ENCODE results near the gene CEMIP2. TPM values are rescaled to one million over a fixed set of nuclear protein-coding genes. Genes with fewer than 3 reads are reported as not detected.
A peak's percentile ranks its signal among the peaks of the same experiment; 100 is the strongest.

CEMIP2 gene
- total RNA-seq, 1 experiment from 2014 or later: 14.6 TPM

GRCh38 chr9:71778085-71778484 lies 9.8 kb upstream of the CEMIP2 start:
- DNase-seq (ENCODE audit: low read depth): no peak

DNA sequence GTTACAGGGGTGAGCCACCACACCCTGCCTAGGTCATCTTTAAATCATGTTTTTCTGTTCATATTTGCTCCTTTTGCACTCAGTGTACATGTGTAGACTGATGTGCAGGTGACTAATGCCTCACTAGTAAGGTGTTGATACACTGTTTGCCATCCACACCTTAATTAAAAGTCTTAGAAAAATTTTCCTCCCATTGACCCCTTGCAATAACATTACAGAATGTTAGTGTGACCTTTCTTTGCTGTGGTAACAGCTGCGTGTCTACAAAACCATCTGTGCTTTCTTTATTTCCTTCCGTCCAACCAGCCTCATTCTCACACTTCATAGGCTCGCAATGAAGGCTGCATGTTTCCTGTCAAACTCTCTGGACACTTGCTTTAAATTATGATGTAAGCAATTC lies 6.6 kb upstream of the CEMIP2 start:
- no peak for DNase-seq (ENCODE audit: low read depth)

- DNase-seq (ENCODE audit: low read depth): no peak
Observed at GRCh38 chr9:71772726-71773125, 4.4 kb upstream of the CEMIP2 start.

DNA sequence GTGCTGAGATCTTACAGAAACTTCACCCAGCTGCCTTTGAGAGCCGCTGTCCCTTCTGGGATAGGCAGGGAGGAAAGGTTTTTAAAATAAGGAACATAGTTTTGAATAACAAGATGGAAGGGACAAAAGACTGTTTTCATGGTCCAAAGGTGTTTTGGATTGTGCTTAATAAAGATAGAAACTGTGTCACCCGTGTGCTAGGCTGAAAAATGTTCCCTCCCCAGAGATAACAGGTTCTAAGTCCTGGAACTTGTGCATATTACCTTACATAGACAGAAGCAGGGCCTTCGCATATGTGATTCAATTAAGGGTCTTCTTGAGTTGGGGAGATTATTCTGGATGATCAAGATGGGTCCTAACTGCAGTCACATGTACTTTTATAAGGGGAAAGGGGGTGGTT lies 1.9 kb upstream of the CEMIP2 start:
- DNase-seq (ENCODE audit: low read depth): no peak

DNA sequence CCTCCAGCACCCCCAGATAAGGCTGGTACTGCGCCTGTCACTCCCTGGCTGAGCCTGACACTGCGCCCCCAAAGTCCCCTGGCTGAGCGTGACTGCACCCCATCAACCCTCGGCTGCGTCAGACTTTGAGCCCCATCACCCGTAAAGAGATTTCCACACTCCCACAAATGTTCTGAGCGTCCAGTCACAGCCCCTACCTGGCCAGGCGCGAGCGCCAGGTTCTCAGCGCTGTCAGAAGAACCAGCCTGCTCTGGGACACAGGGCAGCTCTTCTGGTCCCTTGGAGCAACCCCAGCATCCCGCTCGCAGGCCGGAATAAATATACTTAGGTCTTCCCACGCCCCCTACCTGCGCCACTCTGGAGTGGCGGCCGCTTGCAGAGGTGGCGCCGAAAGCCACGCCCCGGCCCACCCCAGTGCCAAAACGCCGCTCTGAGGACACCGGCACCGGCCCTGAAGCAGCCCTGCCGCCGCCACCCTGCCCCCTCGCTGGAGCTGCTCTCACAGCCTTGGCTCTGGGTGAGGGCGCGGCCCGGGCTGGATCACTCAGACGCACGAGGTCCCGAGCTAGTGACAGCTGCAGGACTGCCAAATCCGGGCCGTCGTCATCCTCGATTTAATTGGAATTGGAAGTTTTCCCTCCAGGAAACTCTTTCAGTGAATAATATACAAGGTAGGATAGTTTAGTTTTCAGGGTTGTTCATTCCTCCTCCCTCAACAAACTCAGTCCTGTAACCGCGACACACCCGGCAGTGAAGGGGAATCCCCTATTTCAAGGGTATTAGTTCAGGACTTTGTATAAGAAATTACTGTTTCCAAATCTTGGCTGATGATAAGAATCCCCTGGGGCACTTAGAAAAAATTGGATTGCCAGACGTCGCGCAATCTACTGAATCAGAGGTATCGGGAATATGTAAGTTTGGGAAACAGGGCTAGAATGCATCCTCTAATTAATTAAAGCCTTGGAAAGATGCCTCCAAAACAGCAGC lies 1.2 kb upstream of the CEMIP2 start:
- DNase-seq (ENCODE audit: low read depth): peak; percentile 61

- DNase-seq (ENCODE audit: low read depth): no peak
Observed at GRCh38 chr9:71767776-71768321, 464 bp downstream of the CEMIP2 start.

DNA sequence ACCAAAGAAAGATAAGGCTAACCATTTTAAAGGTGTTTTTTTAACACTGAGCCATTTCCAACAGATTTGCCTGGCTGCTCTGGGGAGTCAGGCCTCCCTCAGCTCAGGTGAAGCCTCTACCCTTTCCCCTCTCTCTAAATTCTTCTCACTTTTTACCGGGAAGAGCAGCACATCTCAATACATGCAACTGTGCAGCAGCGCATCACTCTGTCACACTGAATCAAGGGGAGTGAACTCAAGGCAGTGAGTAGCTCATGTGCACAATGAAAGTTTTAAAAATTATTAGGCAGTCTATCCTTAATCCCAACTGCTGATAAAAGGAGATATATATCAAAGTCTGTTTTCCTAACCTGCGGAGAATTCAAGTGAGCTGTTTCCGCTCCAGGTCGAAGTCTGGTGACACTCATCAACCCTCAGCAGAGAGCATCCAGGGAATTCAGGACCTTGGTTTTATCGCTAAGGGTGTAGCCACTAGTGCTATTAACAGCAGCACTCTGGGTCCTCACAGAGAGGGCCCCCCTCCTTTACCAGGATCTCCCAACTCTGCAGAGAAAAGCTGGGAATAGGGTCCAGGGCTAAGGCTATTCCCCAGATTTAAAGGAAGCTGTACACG lies 1.0 kb downstream of the CEMIP2 start:
- DNase-seq (ENCODE audit: low read depth): no peak

GRCh38 chr9:71766663-71767062 lies 1.6 kb downstream of the CEMIP2 start:
- no peak for DNase-seq (ENCODE audit: low read depth)

DNA sequence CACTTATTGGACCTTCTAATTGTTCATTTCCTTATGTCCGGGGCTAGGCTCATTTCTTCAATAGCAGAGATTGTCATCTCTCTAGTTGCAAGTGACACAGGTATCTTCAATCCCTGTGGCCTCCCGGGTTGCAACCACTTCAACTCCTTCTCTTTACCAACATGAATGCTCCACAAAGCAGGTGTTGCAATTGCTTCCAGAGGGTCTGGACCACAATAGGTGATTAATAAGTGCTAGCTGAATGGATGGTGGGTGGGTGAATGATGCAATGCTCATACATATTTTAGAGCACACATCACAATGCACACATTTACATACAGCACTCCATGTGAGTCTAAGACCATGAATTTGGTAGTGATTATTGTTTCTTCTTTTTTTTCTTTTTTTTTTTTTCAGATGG lies 2.6 kb downstream of the CEMIP2 start:
- DNase-seq (ENCODE audit: low read depth): no peak

DNA sequence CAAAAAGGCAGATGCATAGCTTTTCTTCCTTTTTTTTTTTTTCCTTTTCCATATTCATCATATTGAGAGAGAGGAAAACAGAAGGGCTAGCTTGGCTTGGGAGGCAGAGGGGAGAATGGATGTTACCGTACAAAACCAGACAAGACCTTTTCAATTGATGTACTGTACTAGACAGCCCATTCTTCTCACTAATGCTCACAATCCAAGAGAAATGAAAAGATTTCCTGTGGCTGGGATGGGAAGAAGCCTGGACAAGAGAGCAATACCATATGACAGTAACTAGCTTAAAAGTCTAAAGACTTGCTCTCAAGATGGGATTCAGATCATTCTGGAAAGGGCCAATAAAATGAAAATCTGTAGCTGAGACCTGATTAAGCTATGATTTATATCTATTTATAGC lies 3.4 kb downstream of the CEMIP2 start:
- no peak for DNase-seq (ENCODE audit: low read depth)

- no peak for DNase-seq (ENCODE audit: low read depth)
Observed at GRCh38 chr9:71764463-71764862, 3.9 kb downstream of the CEMIP2 start.

GRCh38 chr9:71763832-71764231 lies 4.5 kb downstream of the CEMIP2 start:
- DNase-seq (ENCODE audit: low read depth): no peak

DNA sequence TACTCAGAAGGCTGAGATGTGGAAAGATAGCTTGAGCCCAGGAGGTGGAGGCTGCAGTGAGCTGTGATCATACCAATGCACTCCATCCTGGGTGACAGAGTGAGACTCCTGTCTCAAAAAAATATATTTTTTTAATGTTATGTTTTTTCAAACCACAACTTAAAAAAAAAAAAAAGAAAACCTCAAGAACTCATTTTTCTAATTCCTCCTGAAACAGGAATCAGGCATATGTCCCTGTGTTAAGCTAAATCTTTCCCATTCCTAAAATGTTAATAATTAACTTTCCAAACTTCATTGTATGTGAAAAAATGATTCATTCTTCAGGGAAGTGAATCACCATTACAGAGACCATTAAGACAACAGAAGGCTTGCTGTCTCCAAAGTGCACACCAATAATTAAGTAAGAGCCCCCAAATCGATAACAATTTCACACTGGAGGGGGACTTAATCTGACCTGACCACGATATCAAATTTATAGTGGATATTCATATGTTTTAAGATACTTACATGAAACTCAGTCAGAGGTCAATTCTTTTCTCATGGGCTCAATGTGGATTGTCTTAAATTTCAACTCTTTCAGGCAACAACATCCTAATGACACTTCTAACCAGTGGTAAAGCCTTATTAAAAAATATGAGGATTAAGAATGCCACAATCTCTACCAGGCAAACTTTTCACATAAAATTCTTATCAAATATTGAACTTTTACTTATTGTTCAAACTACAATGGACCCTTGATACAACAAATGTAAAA lies 5.2 kb downstream of the CEMIP2 start:
- DNase-seq (ENCODE audit: low read depth): peak; percentile 80

DNA sequence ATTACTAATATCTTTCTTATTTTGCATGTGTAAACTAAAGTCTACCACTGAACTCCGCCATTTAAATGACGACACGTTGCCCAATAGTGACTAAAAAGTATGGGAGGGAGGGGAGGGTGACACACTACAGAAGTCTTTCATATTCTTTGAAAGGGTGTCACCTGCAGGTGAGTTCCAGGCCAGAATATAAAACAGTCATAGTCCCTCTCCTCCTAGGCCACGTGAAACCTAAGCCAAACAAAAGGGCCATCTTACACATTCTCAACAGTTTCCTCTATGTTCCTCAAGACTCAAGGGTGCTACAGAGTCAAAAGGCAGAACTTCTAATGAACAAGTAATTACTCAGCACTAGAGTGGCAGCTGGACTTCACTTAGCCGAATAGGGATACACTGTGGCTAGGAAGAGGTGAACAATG lies 6.4 kb downstream of the CEMIP2 start:
- DNase-seq (ENCODE audit: low read depth): no peak

DNA sequence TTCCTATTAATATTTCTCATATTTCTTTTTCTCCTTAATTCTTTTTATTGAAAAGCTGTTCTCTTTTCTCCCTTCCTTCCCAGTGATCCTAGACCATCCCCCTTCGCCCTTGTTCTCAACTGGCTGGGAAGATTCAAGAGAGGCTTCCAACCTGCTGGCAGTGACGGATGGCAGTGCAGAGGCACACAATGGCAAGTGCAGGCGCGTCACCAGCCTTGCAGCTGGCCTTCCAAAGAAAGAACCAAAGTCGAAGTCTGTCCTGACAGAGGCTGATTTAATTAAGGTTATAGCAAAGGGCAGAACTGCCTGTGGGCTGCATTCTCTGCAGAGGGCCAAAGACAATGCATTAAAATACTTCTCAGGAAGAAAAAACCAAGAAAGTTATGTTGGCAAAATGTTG lies 7.4 kb downstream of the CEMIP2 start:
- no peak for DNase-seq (ENCODE audit: low read depth)

GRCh38 chr9:71758785-71759184 lies 9.5 kb downstream of the CEMIP2 start:
- DNase-seq (ENCODE audit: low read depth): peak; percentile 44

DNA sequence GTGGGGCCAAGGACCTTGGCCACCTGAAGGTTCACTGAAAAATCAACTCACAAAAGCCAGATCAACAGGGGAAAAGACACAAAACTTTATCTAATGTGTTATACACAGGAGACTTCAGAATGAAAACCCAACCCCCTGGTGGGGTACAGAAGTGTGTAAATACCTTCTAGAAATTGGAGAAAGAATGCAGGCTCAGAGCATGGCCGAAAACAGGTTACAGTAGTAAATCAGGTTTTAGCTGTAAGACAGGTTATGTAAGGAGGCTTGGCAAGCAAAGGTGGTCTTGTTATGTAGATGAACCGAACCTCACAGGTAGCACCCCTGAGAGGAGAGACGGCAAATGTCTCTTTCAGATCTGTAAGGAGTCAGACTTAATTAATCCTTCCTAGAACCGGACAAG lies 10.0 kb downstream of the CEMIP2 start:
- DNase-seq (ENCODE audit: low read depth): no peak

- no peak for DNase-seq (ENCODE audit: low read depth)
Observed at GRCh38 chr9:71756753-71757152, 11.6 kb downstream of the CEMIP2 start.

DNA sequence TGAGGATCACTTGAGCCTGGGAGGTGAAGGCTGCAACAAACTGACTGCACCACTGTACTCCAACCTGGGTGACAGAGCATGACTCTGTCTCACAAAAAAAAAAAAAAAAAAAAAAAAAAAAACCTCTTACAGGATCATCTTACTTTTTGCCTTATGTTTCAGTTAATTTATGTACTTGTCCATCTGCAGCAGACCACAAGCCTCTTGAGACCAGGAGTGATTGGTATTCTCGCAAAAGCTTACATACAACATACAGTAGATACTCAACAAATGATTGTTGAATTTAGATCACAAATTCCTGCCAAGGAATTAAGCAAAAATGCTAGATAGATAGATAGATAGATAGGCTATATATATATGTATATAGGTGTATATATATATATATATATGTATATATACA lies 12.4 kb downstream of the CEMIP2 start:
- DNase-seq (ENCODE audit: low read depth): no peak

DNA sequence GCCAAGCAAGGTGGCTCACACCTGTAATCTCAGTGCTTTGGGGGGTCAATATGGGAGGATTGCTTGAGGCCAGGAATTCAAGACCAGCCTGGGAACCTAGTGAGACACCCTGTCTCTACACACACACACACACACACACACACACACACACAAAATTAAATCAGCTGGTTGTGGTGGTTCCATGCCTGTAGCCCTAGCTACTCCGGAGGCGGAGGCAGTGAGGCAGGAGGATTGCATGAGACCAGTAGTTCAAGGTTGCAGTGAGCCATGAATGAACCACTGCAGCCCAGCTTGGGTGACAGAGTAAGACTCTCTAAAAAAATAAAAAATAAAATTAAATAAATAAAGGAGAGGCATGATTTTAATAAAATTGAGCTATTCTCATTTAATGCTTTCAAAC lies 13.1 kb downstream of the CEMIP2 start:
- no peak for DNase-seq (ENCODE audit: low read depth)

DNA sequence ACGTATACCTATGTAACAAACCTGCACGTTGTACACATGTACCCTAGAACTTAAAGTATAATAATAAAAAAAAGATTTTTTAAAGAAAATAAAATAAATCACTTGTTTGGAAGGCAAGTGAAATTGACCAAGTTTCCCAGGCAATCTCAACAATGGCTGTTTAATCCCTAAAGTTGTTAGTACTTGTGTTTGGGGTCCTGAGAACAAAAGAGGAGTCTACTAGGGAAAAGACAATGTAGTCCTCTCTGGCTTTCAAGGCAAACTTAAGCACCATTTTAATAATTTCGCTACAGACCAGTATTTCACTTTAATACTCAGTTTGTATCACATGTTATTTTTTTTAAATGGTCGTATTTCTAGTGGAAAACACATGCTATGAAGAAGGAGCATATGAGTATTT lies 14.2 kb downstream of the CEMIP2 start:
- DNase-seq (ENCODE audit: low read depth): no peak

- DNase-seq (ENCODE audit: low read depth): no peak
Observed at GRCh38 chr9:71752928-71753327, 15.4 kb downstream of the CEMIP2 start.
